ENCODE results near the gene EME2.
A peak's percentile ranks its signal among the peaks of the same experiment; 100 is the strongest.

Gene EME2

GRCh38 chr16:1767116-1767994, 5.3 kb upstream of the EME2 start:
- DNase-seq: no peak

GRCh38 chr16:1768061-1768766, 4.4 kb upstream of the EME2 start:
- DNase-seq: no peak

- DNase-seq: no peak
These were observed 3.7 kb upstream of the EME2 start for GRCh38 chr16:1768767-1769401.

GRCh38 chr16:1769402-1770300, 3.0 kb upstream of the EME2 start:
- no peak for DNase-seq

GRCh38 chr16:1770328-1771187, 2.1 kb upstream of the EME2 start:
- DNase-seq: peak; percentile 50

GRCh38 chr16:1771188-1771863, 1.3 kb upstream of the EME2 start, which contains the start of gene NME3:
Gene NME3, minus strand, starts transcription at chr16:1771543. Its CDS starts 9 bp downstream, at chr16:1771534.
- peak; percentile 85 for DNase-seq

GRCh38 chr16:1771864-1772361, 697 bp upstream of the EME2 start:
- no peak for DNase-seq

GRCh38 chr16:1772908-1773702, 495 bp downstream of the EME2 start, which contains the start of gene MRPS34:
Gene MRPS34, minus strand, starts transcription at chr16:1773134. Its CDS starts 15 bp downstream, at chr16:1773119.
- DNase-seq: peak; percentile 95

GRCh38 chr16:1773703-1774447, 1.3 kb downstream of the EME2 start:
- peak; percentile 75 for DNase-seq

- no peak for DNase-seq
These were observed 1.8 kb downstream of the EME2 start for GRCh38 chr16:1774448-1774780.

- no peak for DNase-seq
These were observed 2.6 kb downstream of the EME2 start for GRCh38 chr16:1775006-1775845.

GRCh38 chr16:1775846-1776671, 3.4 kb downstream of the EME2 start:
- DNase-seq: no peak

- no peak for DNase-seq
These were observed 4.0 kb downstream of the EME2 start for GRCh38 chr16:1776672-1776955.

- no peak for DNase-seq
These were observed 4.4 kb downstream of the EME2 start for GRCh38 chr16:1776991-1777374.

GRCh38 chr16:1777375-1778199, 5.0 kb downstream of the EME2 start:
- DNase-seq: no peak
